Mucosa of descending colon (tissue), 3 donors: ENCODE measurements around the gene RMDN2. TPM values are rescaled to one million over a fixed set of nuclear protein-coding genes. Genes with fewer than 3 reads are reported as not detected.
A peak's percentile ranks its signal among the peaks of the same experiment; 100 is the strongest.
"Not testable (repeated sequence)": the region's sequence is repeated elsewhere in the genome, so short reads cannot be mapped to it uniquely, and the experiment has no call there.

Experiments
- ATAC-seq: fragments of 200-7000 bp; cut with Tn5 transposase; one replicate; pipeline ENCODE4 v1.9.1; 2020; ENCODE audit warnings: mild to moderate bottlenecking, moderate library complexity
- DNase-seq, 3 donors: peaks; one replicate each; pipeline ENCODE4 v3.0.0-alpha.2; 2020
- H3K36me3 ChIP-seq: fragments of 200-600 bp; one replicate; pipeline ENCODE4 v1.8.0; 2021; ENCODE audit warnings: low read depth, mild to moderate bottlenecking
- H3K4me1 ChIP-seq: fragments of 200-600 bp; one replicate; pipeline ENCODE4 v1.8.0; 2021; ENCODE audit warnings: low read depth, mild to moderate bottlenecking
- H3K4me3 ChIP-seq: fragments of 200-600 bp; one replicate; pipeline ENCODE4 v1.8.0; 2021; ENCODE audit warnings: mild to moderate bottlenecking
- H3K9me3 ChIP-seq: fragments of 200-600 bp; one replicate; pipeline ENCODE4 v1.8.0; 2021; ENCODE audit warnings: mild to moderate bottlenecking
- CTCF ChIP-seq: fragments of 200-600 bp; IDR thresholded peaks from one replicate; pipeline ENCODE4 v1.8.0; 2022; ENCODE audit warnings: antibody characterized with exemption, mild to moderate bottlenecking
- intact Hi-C, 2 donors: fragments of 100-400 bp; cut with DNase I in 1 of 2; cut with micrococcal nuclease in 1 of 2; formaldehyde crosslinking; loops; one replicate each; pipeline versions ENCODE4 v1.11.0 to v1.11.1; 2022; cut with DNase I, micrococcal nuclease
- total RNA-seq, 3 donors: library from RNA; stranded (reverse); fragmentation: NEBNext Ultra II Directional in 2 of 3; extraction: Animal tissue kit (Norgen Biotek cat#: 25700) in 2 of 3; gene quantifications; one replicate each; pipeline versions ENCODE4 v1.2.1 to v1.2.4, GENCODE V29; 2021 to 2023
- donor health status: DM: no; HTN: no; CAD: no; lungs with moderate emphysema.
- donor health status: DM: no; HTN: no; CAD: no.
- donor health status: DM: no; HTN: yes; CAD: no.

The RMDN2 gene
- total RNA-seq, 3 donors from 2014 or later, result 22.8 to 46.2 (median 28.5) TPM

DNA sequence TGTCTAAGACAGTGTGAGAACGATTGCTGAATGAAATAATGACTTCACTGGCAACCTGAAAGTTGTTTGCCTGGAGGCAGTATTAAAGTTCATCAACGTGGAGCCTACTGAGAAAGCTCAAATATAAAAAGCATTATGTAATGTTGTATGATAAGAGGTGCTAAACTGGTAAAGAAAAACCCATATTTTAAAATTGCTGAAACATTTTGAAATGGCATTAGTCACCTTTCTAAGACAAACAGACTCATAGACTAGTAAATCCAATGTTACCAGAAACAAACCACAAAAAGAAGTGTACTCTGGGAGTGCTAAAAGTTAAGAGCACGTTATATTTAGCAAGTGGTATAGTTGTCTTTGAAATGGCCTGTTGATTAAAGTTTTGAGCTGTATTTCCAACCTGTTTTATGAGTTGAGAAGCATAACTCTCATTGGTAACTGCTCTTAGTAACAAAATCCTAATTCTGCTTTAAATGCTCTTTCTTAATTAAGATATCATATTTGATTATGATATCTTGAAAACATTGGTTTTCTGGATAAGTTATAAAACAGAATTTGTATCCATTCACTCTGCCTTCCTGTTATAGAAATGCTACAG, 88.2 kb downstream of the RMDN2 start:
- Histone ChIP-seq H3K9me3 (no peaks in the 10 kb centered on the region), H3K4me3 (no peak overlapping the region), H3K4me1 (no peaks in the 10 kb centered on the region), H3K36me3 (no peaks in the 10 kb centered on the region)
- TF ChIP-seq CTCF, result no peak
- ATAC-seq (no peak), DNase-seq (no peak)
- intact Hi-C loops, result no loop called here

GRCh38 chr2:38016219-38016618, 91.1 kb downstream of the RMDN2 start:
- no peak for TF ChIP-seq CTCF
- Histone ChIP-seq H3K36me3 (no peaks in the 10 kb centered on the region), H3K9me3 (no peaks in the 10 kb centered on the region), H3K4me3 (no peak overlapping the region), H3K4me1 (no peaks in the 10 kb centered on the region)
- intact Hi-C loops, result no loop called here
- ATAC-seq (peak; percentile 34), DNase-seq (no peak)

DNA sequence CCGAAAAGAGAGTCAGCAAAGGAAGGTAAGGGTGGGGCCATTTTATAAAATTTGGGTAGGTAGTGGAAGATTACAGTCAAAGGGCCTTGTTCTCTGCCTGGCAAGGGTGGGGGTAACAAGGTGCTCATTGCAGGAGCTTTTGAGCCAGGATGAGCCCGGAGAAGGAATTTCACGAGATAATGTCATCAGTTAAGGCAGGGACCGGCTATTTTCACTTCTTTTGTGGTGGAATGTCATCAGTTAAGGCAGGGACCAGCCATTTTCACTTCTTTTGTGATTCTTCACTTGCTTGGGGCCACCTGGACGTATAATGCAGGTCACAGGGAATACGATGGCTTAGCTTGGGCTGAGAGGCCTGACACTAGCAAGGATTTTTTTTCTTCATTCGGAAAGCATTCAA, 92.7 kb downstream of the RMDN2 start:
- Histone ChIP-seq H3K4me1 (no peaks in the 10 kb centered on the region), H3K36me3 (no peaks in the 10 kb centered on the region), H3K4me3 (no peak overlapping the region), H3K9me3 (no peaks in the 10 kb centered on the region)
- intact Hi-C loops, result no loop called here
- no peak for TF ChIP-seq CTCF
- DNase-seq (no peak), ATAC-seq (no peak)

DNA sequence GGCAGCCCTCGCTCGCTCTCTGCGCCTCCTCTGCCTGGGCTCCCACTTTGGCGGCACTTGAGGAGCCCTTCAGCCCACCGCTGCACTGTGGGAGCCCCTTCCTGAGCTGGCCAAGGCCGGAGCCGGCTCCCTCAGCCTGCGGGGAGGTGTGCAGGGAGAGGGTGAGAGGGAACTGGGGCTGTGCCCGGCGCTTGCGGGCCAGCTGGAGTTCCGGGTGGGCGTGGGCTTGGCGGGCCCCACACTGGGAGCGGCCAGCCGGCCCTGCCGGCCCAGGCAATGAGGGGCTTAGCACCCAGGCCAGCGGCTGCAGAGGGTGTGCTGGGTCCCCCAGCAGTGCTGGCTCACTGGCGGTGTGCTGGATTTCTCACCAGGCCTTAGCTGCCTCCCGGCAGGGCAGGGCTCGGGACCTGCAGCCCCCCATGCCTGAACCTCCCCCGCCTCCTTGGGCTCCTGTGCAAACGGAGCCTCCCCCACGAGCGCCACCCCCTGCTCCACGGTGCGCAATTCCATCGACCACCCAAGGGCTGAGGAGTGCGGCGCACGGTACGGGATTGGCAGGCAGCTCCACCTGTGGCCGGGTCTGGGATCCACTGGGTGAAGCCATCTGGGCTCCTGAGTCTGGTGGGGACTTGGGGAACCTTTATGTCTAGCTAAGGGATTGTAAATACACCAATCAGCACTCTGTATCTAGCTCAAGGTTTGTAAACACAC, 95.4 kb downstream of the RMDN2 start:
- H3K4me3 ChIP-seq, H3K9me3 ChIP-seq, intact Hi-C loops: not testable (repeated sequence)

DNA sequence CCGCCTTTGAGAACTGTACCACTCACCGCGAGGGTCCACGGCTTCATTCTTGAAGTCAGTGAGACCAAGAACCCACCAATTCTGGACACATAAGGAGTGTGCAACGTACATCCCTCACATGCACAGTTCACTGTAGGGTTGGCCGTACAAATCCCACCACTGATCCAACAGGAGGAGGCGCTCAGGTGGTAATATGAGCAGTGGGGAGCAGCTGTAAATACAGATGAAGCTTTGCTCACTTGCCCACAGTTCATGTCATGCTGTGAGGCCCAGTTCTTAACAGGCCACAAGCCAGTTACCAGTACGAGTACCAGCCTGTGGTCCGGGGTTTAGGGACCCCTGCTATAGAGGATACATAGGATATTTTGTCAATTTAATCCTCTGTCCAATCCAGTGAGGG, 96.5 kb downstream of the RMDN2 start:
- no peak for ATAC-seq
- H3K4me1 ChIP-seq, result no peaks in the 10 kb centered on the region
- DNase-seq, result no peak
- H3K4me3 ChIP-seq, result no peak overlapping the region
- H3K9me3 ChIP-seq, result no peaks in the 10 kb centered on the region
- H3K36me3 ChIP-seq, result no peaks in the 10 kb centered on the region
- intact Hi-C loops, result no loop called here
- TF ChIP-seq CTCF, result no peak

More for the DNA sequence above, 95.4 kb downstream of the RMDN2 start:
- H3K4me1 ChIP-seq, H3K36me3 ChIP-seq, ATAC-seq, DNase-seq: not testable (repeated sequence)

- no peak overlapping the region for H3K4me3 ChIP-seq
- TF ChIP-seq CTCF, result no peak
- intact Hi-C loops, result no loop called here
Observed at GRCh38 chr2:38026846-38027245, 101.8 kb downstream of the RMDN2 start.

More at GRCh38 chr2:38026846-38027245, 101.8 kb downstream of the RMDN2 start:
- ATAC-seq (no peak), DNase-seq (no peak)
- Histone ChIP-seq H3K4me1 (no peaks in the 10 kb centered on the region), H3K9me3 (no peaks in the 10 kb centered on the region), H3K36me3 (no peaks in the 10 kb centered on the region)
